GM12878 (cell line): Measurements from ENCODE around the gene PPM1G. TPM values are rescaled to one million over a fixed set of nuclear protein-coding genes. Genes with fewer than 3 reads are reported as not detected.

Experiments
- ATAC-seq: fragments of 200-7000 bp; cut with Tn5 transposase; 3 replicates; pipeline ENCODE4 v1.9.1; 2020; ENCODE audit warnings: mild to moderate bottlenecking, moderate library complexity
- BruUV-seq: library from RNA; stranded (reverse); fragments of 400-500 nt; replicated peaks from 2 replicates; lab custom pipeline; 2021; lab: Mats Ljungman, UMichigan
- CTCF ChIA-PET: fragments of 300-600 bp; sonication (Branson Sonifier 250); formaldehyde crosslinking; extraction: SDS; loops from one replicate; lab custom pipeline; 2021; ENCODE audit warnings: inconsistent platforms; lab: Yijun Ruan, JAX
- POLR2A ChIA-PET: fragments of 350-600 bp; formaldehyde crosslinking; extraction: SDS; loops from one replicate; lab custom pipeline; 2021; ENCODE audit warnings: inconsistent platforms; lab: Charles Lee
- RAD21 ChIA-PET: fragments of 300-600 bp; sonication (Branson Sonifier 250); formaldehyde crosslinking; loops from one replicate; lab custom pipeline; 2023; ENCODE audit warnings: antibody characterized with exemption; ENCODE audit not compliant: unreplicated experiment; lab: Charles Lee
- SMC1A ChIA-PET: fragments of 300-600 bp; sonication (Branson Sonifier 250); formaldehyde crosslinking; loops from one replicate; lab custom pipeline; 2023; ENCODE audit not compliant: unreplicated experiment, uncharacterized antibody; lab: Charles Lee
- DNase-seq: peaks from one replicate; pipeline ENCODE4 v3.0.0-alpha.2; 2011; ENCODE audit warnings: low read depth, low spot score
- FAIRE-seq: peaks from 3 replicates; lab custom pipeline; 2011; peaks lifted over from hg19 to GRCh38; lab: Jason Lieb, UNC
- H2AFZ ChIP-seq: 2 replicates; pipeline ENCODE4 v1.6.0; 2011; ENCODE audit warnings: low read depth, low read length, control low read depth; ENCODE audit not compliant: control insufficient read depth
- H3K27ac ChIP-seq: 2 replicates; pipeline ENCODE4 v1.5.1; 2011; ENCODE audit warnings: control low read depth; ENCODE audit not compliant: control insufficient read depth, insufficient read depth
- H3K27me3 ChIP-seq, 2 experiments: replicated peaks in 1 of 2; 2 replicates each; pipeline versions ENCODE4 v1.6.0 to v1.6.1; 2011; ENCODE audit warnings: low read length in 1 of 2; ENCODE audit not compliant: control insufficient read depth in 2 of 2, insufficient read depth in 2 of 2
- H3K36me3 ChIP-seq, 2 experiments: 2 replicates each; pipeline ENCODE4 v1.5.1; 2011; ENCODE audit warnings: low read length in 1 of 2; ENCODE audit not compliant: control insufficient read depth in 2 of 2, insufficient read depth in 2 of 2
- H3K4me1 ChIP-seq: 2 replicates; pipeline ENCODE4 v1.6.1; 2011; ENCODE audit warnings: mild to moderate bottlenecking, low read length, moderate library complexity, mixed read lengths; ENCODE audit not compliant: control insufficient read depth, insufficient read depth
- H3K4me2 ChIP-seq: 2 replicates; pipeline ENCODE4 v1.6.0; 2011; ENCODE audit warnings: control low read depth; ENCODE audit not compliant: control insufficient read depth, insufficient read depth
- H3K4me3 ChIP-seq: fragments of 200-600 bp; sonication (generic); 2 replicates; pipeline ENCODE4 v1.5.1; 2016
- H3K79me2 ChIP-seq: 2 replicates; pipeline ENCODE4 v1.6.0; 2011; ENCODE audit warnings: low read length; ENCODE audit not compliant: control insufficient read depth, insufficient read depth
- H3K9ac ChIP-seq: 2 replicates; pipeline ENCODE4 v1.8.0; 2011; ENCODE audit warnings: low read length, control low read depth, mixed read lengths; ENCODE audit not compliant: control insufficient read depth, insufficient read depth
- H3K9me3 ChIP-seq: replicated peaks from 3 replicates; pipeline ENCODE4 v1.5.1; 2011; ENCODE audit warnings: mild to moderate bottlenecking, low read length; ENCODE audit not compliant: control insufficient read depth, insufficient read depth
- H4K20me1 ChIP-seq: 2 replicates; pipeline ENCODE4 v1.6.0; 2011; ENCODE audit not compliant: control insufficient read depth, insufficient read depth
- CUX1 ChIP-seq: IDR thresholded peaks from 2 replicates; pipeline ENCODE4 v1.6.1; 2012; ENCODE audit warnings: improper control_type of control experiment, low read depth, low read length; ENCODE audit not compliant: insufficient replicate concordance
- E2F8 ChIP-seq: fragments of 450-650 bp; IDR thresholded peaks from 2 replicates; pipeline ENCODE4 v1.6.1; 2018; ENCODE audit warnings: mild to moderate bottlenecking, low read depth, moderate library complexity; ENCODE audit not compliant: partially characterized antibody
- MYB ChIP-seq: fragments of 150-350 bp; IDR thresholded peaks from 2 replicates; pipeline ENCODE4 v1.6.1; 2014; ENCODE audit warnings: mild to moderate bottlenecking, low read depth, low read length, borderline replicate concordance
- NBN ChIP-seq: fragments of 450-650 bp; IDR thresholded peaks from 2 replicates; pipeline ENCODE4 v1.6.1; 2016
- WGBS: methylation state at CpG from one replicate; pipeline ENCODE4 v1.1.6; 2016; ENCODE audit warnings: low lambda C conversion rate; ENCODE audit not compliant: insufficient replicate concordance, insufficient coverage; ENCODE audit errors: missing lambda C conversion rate; 5-methylcytosine and 5-hydroxymethylcytosine counted together
- in situ Hi-C: fragments of 300-500 bp; cut with MboI; formaldehyde crosslinking; loops from 9 replicates; pipeline ENCODE4 v1.14.3; 2018; ENCODE audit warnings: mixed read lengths
- intact Hi-C: fragments of 100-400 bp; cut with micrococcal nuclease; formaldehyde crosslinking; loops from one replicate; pipeline ENCODE4 v1.14.2; 2022; ENCODE audit not compliant: unreplicated experiment
- polyA plus RNA-seq, 11 experiments: library from polyadenylated mRNA; depleted of rRNA in 4 of 11; unstranded in 6 of 11; stranded (reverse) in 5 of 11; fragments of >200 nt; fragmentation: Nextera tagmentation in 4 of 11; fragmentation: Illumina TruSeq in 1 of 11; extraction: Ambion mirVana in 4 of 11; extraction: Trizol in 1 of 11; gene quantifications; 1 replicate in 1 of 11; 2 replicates in 10 of 11; pipeline versions ENCODE4 v1.2.1 to v1.2.3, GENCODE V29; 2011 to 2016; ENCODE audit warnings: inconsistent platforms in 2 of 11, missing spikeins in 2 of 11, low read depth in 1 of 11
- total RNA-seq, 4 experiments: library from RNA; depleted of rRNA in 3 of 4; stranded (reverse); fragments of >200 nt in 3 of 4; fragmentation: Illumina TruSeq in 1 of 4; extraction: Trizol in 1 of 4; gene quantifications; 2 replicates each; pipeline versions ENCODE4 v1.2.1 to v1.2.3, GENCODE V29; 2013 to 2021
- TF ChIP-seq, protein P1 (sequence below): IDR thresholded peaks from 2 replicates; pipeline ENCODE4 v1.6.1; 2011; ENCODE audit warnings: borderline replicate concordance, low read depth, mild to moderate bottlenecking, moderate library complexity, mixed read lengths, low read length; ENCODE audit not compliant: insufficient read depth; ENCODE audit errors: extremely low read length
- TF ChIP-seq, protein P2 (sequence below): fragments of 450-650 bp; IDR thresholded peaks from 2 replicates; pipeline ENCODE4 v1.6.1; 2016; ENCODE audit warnings: mild to moderate bottlenecking

PPM1G gene
- total and polyA plus RNA-seq, 10 of the 15 experiments (the other 5 are each of a cell fraction or from before 2014, with no cell fraction given), result 68.8 to 171 (median 121) TPM

GRCh38 chr2:27351802-27352598, 57.4 kb downstream of the PPM1G start (continued):
- no peak for TF ChIP-seq CUX1

DNA sequence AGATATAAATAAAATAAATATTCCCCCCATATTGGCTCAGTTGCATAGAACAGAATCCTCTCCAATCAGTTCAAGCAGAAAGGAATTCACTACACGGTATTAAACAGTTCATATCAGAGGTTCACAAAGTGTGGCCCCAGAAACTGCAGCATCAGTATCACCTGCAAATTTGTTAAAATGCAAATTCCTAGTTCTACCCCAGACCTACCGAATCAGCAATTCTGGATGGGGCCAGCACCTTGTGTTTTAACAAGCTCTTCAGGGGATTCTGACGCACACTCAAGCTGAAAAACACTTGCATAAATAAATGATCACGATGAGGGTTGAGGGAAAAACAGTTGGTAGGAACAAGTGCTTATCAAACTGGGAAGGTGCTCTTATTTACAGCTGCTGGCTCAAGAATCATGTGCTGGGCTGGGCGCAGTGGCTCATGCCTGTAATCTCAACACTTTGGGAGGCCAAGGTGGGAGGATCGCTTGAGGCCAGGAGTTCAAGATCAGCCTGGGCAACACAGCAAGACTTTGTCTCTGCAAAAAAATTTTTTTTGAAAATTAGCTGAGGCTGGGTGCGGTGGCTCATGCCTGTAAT, 59.2 kb downstream of the PPM1G start:
- WGBS, result 58% methylated on average over 7 of the region's 7 CpGs
- no peak overlapping the region for H2AFZ ChIP-seq
- DNase-seq, result no peak
- no peaks in the 10 kb centered on the region; a peak in 1 of 4 replicates for H3K36me3 ChIP-seq
- no TSS peak for BruUV-seq
- H3K9ac ChIP-seq, result no peak overlapping the region
- in situ Hi-C loops, result no loop called here
- H3K4me2 ChIP-seq, result no peak overlapping the region
- no peaks in the 10 kb centered on the region for H3K27me3 ChIP-seq
- CTCF ChIA-PET, result interaction anchor here (0.7 to 1.5 kb wide), 2 partner anchors 49 to 79 kb away, joined by 3 read pairs; no protein-coding TSS in a partner anchor
- POLR2A ChIA-PET, result interaction anchor here (0.5 to 1.2 kb wide), 2 partner anchors 10 to 17 kb away, joined by 4 to 5 read pairs; no protein-coding TSS in a partner anchor
- TF ChIP-seq MYB (no peak), E2F8 (no peak), NBN (no peak)
- TF ChIP-seq, protein P1, sequence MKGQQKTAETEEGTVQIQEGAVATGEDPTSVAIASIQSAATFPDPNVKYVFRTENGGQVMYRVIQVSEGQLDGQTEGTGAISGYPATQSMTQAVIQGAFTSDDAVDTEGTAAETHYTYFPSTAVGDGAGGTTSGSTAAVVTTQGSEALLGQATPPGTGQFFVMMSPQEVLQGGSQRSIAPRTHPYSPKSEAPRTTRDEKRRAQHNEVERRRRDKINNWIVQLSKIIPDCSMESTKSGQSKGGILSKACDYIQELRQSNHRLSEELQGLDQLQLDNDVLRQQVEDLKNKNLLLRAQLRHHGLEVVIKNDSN, result no peak
- TF ChIP-seq, protein P2, sequence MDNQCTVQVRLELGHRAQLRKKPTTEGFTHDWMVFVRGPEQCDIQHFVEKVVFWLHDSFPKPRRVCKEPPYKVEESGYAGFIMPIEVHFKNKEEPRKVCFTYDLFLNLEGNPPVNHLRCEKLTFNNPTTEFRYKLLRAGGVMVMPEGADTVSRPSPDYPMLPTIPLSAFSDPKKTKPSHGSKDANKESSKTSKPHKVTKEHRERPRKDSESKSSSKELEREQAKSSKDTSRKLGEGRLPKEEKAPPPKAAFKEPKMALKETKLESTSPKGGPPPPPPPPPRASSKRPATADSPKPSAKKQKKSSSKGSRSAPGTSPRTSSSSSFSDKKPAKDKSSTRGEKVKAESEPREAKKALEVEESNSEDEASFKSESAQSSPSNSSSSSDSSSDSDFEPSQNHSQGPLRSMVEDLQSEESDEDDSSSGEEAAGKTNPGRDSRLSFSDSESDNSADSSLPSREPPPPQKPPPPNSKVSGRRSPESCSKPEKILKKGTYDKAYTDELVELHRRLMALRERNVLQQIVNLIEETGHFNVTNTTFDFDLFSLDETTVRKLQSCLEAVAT, result no peak
- RAD21 ChIA-PET, result no interaction called here
- no peak overlapping the region for H3K4me3 ChIP-seq
- H3K9me3 ChIP-seq, result no peaks in the 10 kb centered on the region
- SMC1A ChIA-PET, result interaction anchor here (1.5 kb wide), 1 partner anchor 21 kb away, joined by 4 read pairs; the partner anchor contains the start of gene SNX17
- H3K79me2 ChIP-seq, result peaks cover 63% of the 10 kb centered on the region
- H4K20me1 ChIP-seq, result no peaks in the 10 kb centered on the region
- no peak overlapping the region for H3K27ac ChIP-seq
- FAIRE-seq, result no peak
- ATAC-seq, result no peak
- no peaks in the 10 kb centered on the region; the same call in 1 of the 2 replicates for H3K4me1 ChIP-seq
- intact Hi-C loops, result loop anchor here (10.0 kb wide), 1 partner anchor 135 kb away; the partner anchor contains the start of genes ATRAID, CAD and SLC5A6
